Measurements from ENCODE around the gene KHK. TPM values are rescaled to one million over a fixed set of nuclear protein-coding genes. Genes with fewer than 3 reads are reported as not detected.
A peak's percentile ranks its signal among the peaks of the same experiment; 100 is the strongest.

Gene KHK
- total and polyA plus RNA-seq, 9 of the 15 experiments (the other 6 are each of a cell fraction or from before 2014, with no cell fraction given) = 1.5 to 10.7 (median 5.2) TPM

GRCh38 chr2:27050281-27050995, 36.1 kb upstream of the KHK start (continued):
- TF ChIP-seq ZBTB40 (IDR thresholded peaks at IDR 0.05) (peak; percentile 86), ZBTB40 (CRISPR knock-in tag; IDR thresholded peaks at IDR 0.05) (no peak), EP400 (IDR thresholded peaks at IDR 0.05) (no peak), ZNF217 (CRISPR knock-in tag; IDR thresholded peaks at IDR 0.05) (no peak), ZSCAN29 (IDR thresholded peaks at IDR 0.05) (no peak), ZNF395 (CRISPR knock-in tag; IDR thresholded peaks at IDR 0.05) (no peak; the same call in 1 of the 2 replicates), NR2C2 (CRISPR knock-in tag; IDR thresholded peaks at IDR 0.05) (no peak), NR2C2 (tag; IDR thresholded peaks at IDR 0.05) (no peak), PML (IDR thresholded peaks at IDR 0.05; ENCODE audit: low read length) (peak; percentile 26; the same call in 1 of the 2 replicates), PRPF4 (IDR thresholded peaks at IDR 0.05; ENCODE audit: insufficient read depth, low read depth, low read length, poor library complexity, severe bottlenecking) (no peak), ZNF766 (CRISPR knock-in tag; conservative IDR thresholded peaks at IDR 0.05) (no peak), PTTG1 (tag; IDR thresholded peaks at IDR 0.05; ENCODE audit: low read depth) (no peak), HIVEP1 (CRISPR knock-in tag; IDR thresholded peaks at IDR 0.05) (no peak), RBM25 (IDR thresholded peaks at IDR 0.05; ENCODE audit: low read depth, low read length, severe bottlenecking) (no peak), ZNF324 (CRISPR knock-in tag; IDR thresholded peaks at IDR 0.05) (no peak), ELF1 (tag; IDR thresholded peaks at IDR 0.05) (no peak), PYGO2 (tag; IDR thresholded peaks at IDR 0.05) (no peak), SRF (CRISPR knock-in tag; IDR thresholded peaks at IDR 0.05) (0 out of 4 replicates have a peak, but pooled peaks of 1 of the 2 experiments have one; percentile 34), BMI1 (IDR thresholded peaks at IDR 0.05; ENCODE audit: low read length) (no peak)
